Mesenchymal stem cell (in vitro differentiated cells and primary cell): Measurements from ENCODE around the gene RPTOR.
A peak's percentile ranks its signal among the peaks of the same experiment; 100 is the strongest.

Experiments
- DNase-seq: peaks from one replicate; pipeline ENCODE4 v3.0.0-alpha.2; 2013
- H2AFZ ChIP-seq: one replicate; pipeline ENCODE4 v1.6.1; 2013; ENCODE audit warnings: low read depth, mild to moderate bottlenecking, control low read depth, inconsistent platforms, low read length, moderate library complexity
- H2AK5ac ChIP-seq: 2 replicates; pipeline ENCODE4 v1.6.1; 2013; ENCODE audit warnings: low read length, moderate library complexity, mild to moderate bottlenecking, inconsistent platforms; ENCODE audit not compliant: severe bottlenecking
- H2BK120ac ChIP-seq: one replicate; pipeline ENCODE4 v1.6.1; 2013; ENCODE audit warnings: low read depth, mild to moderate bottlenecking, inconsistent platforms, low read length, moderate library complexity
- H2BK12ac ChIP-seq, 2 experiments: one replicate each; pipeline ENCODE4 v1.6.1; 2013; ENCODE audit warnings: inconsistent platforms in 2 of 2, low read length in 2 of 2, mild to moderate bottlenecking in 2 of 2, moderate library complexity in 2 of 2, control low read depth in 1 of 2
- H2BK15ac ChIP-seq: one replicate; pipeline ENCODE4 v1.6.1; 2013; ENCODE audit warnings: mild to moderate bottlenecking, low read depth, inconsistent platforms; ENCODE audit not compliant: poor library complexity, severe bottlenecking
- H2BK5ac ChIP-seq: 2 replicates; pipeline ENCODE4 v1.6.1; 2013; ENCODE audit warnings: low read depth, mild to moderate bottlenecking, low read length, control low read depth, inconsistent platforms; ENCODE audit not compliant: poor library complexity, severe bottlenecking
- H3K14ac ChIP-seq, 2 experiments: one replicate each; pipeline ENCODE4 v1.6.1; 2013; ENCODE audit warnings: inconsistent platforms in 2 of 2, low read length in 2 of 2, control low read depth in 1 of 2, mild to moderate bottlenecking in 1 of 2, moderate library complexity in 1 of 2
- H3K18ac ChIP-seq, 2 experiments: one replicate each; pipeline ENCODE4 v1.6.1; 2013; ENCODE audit warnings: inconsistent platforms in 2 of 2, low read length in 2 of 2, control low read depth in 1 of 2, low read depth in 1 of 2, mild to moderate bottlenecking in 1 of 2
- H3K23ac ChIP-seq, 2 experiments: one replicate each; pipeline ENCODE4 v1.6.1; 2013; ENCODE audit warnings: inconsistent platforms in 2 of 2, low read length in 2 of 2, mild to moderate bottlenecking in 2 of 2, moderate library complexity in 2 of 2, control low read depth in 1 of 2
- H3K27ac ChIP-seq: 2 replicates; pipeline ENCODE4 v1.5.1; 2013; ENCODE audit warnings: mild to moderate bottlenecking, moderate library complexity, low read length, control low read depth, inconsistent platforms; ENCODE audit not compliant: poor library complexity, severe bottlenecking
- H3K27me3 ChIP-seq, 2 experiments: 2 replicates each; pipeline versions ENCODE4 v1.6.1 to v1.7.0; 2013; ENCODE audit warnings: low read length in 2 of 2, mild to moderate bottlenecking in 2 of 2, moderate library complexity in 2 of 2, control low read depth in 1 of 2, inconsistent platforms in 1 of 2; ENCODE audit not compliant: control insufficient read depth in 1 of 2, insufficient read depth in 1 of 2
- H3K36me3 ChIP-seq, 2 experiments: 2 replicates each; pipeline versions ENCODE4 v1.6.1 to v1.7.0; 2013; ENCODE audit warnings: low read length in 2 of 2, control low read depth in 1 of 2, inconsistent platforms in 1 of 2, low read depth in 1 of 2, mild to moderate bottlenecking in 1 of 2; ENCODE audit not compliant: insufficient read depth in 2 of 2, control insufficient read depth in 1 of 2
- H3K4ac ChIP-seq, 2 experiments: one replicate each; pipeline ENCODE4 v1.6.1; 2013; ENCODE audit warnings: inconsistent platforms in 2 of 2, low read length in 2 of 2, mild to moderate bottlenecking in 2 of 2, moderate library complexity in 2 of 2, control low read depth in 1 of 2, low read depth in 1 of 2
- H3K4me1 ChIP-seq: 2 replicates; pipeline ENCODE4 v1.6.1; 2013; ENCODE audit warnings: low read depth, low read length, control low read depth; ENCODE audit not compliant: control insufficient read depth, insufficient read depth
- H3K4me2 ChIP-seq: 2 replicates; pipeline ENCODE4 v1.6.1; 2013; ENCODE audit warnings: low read length, mild to moderate bottlenecking, inconsistent platforms; ENCODE audit not compliant: poor library complexity, severe bottlenecking
- H3K4me3 ChIP-seq, 2 experiments: 2 replicates each; pipeline versions ENCODE4 v1.5.1 to v1.7.0; 2013; ENCODE audit warnings: low read length in 2 of 2, mild to moderate bottlenecking in 2 of 2, control low read depth in 1 of 2, low read depth in 1 of 2; ENCODE audit not compliant: insufficient read depth in 1 of 2
- H3K79me1 ChIP-seq: replicated peaks from 2 replicates; pipeline ENCODE4 v1.6.1; 2013; ENCODE audit warnings: mild to moderate bottlenecking, control low read depth, low read length, inconsistent platforms; ENCODE audit not compliant: poor library complexity, severe bottlenecking
- H3K9ac ChIP-seq: 2 replicates; pipeline ENCODE4 v1.7.0; 2013; ENCODE audit warnings: mild to moderate bottlenecking, low read length, moderate library complexity
- H3K9me3 ChIP-seq: 2 replicates; pipeline ENCODE4 v1.7.0; 2013; ENCODE audit warnings: mild to moderate bottlenecking, low read length; ENCODE audit not compliant: control insufficient read depth
- H4K8ac ChIP-seq: one replicate; pipeline ENCODE4 v1.6.1; 2013; ENCODE audit warnings: inconsistent platforms, mild to moderate bottlenecking, low read length, moderate library complexity
- H4K91ac ChIP-seq: one replicate; pipeline ENCODE4 v1.6.1; 2013; ENCODE audit warnings: mild to moderate bottlenecking, low read length, inconsistent platforms
- WGBS: methylation state at CpG from one replicate; pipeline ENCODE4 v1.1.7; 2013; ENCODE audit warnings: mixed read lengths; 5-methylcytosine and 5-hydroxymethylcytosine counted together

Gene RPTOR

DNA sequence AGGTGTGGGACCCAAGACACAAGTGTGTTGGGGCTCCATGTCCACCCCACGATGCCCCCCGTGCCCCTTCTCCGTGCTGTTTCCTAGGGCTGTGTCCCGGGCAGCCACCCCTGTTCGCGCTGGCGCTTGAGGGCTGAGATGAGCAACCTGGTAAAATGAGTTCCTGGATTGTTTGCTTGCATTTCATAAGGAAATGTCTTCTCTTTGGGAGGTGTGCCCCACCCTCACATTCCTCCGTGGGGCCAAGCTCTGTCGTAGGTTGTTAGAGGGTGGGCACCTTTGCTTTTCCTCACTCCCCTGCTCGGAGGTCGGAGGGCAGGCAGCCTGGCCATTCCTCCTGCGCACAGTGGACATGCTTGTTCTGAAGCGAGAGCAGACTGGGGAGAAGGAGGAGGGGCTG lies 275.7 kb downstream of the RPTOR start:
- Histone ChIP-seq H3K23ac (no peak overlapping the region), H3K4me3 (no peak overlapping the region), H2AFZ (no peak overlapping the region), H4K8ac (no peak overlapping the region), H3K4me2 (no peak overlapping the region), H3K4me1 (peaks cover 12% of the 10 kb centered on the region), H3K18ac (no peak overlapping the region), H3K27me3 (no peaks in the 10 kb centered on the region), H3K79me1 (peaks cover 21% of the 10 kb centered on the region), H2AK5ac (no peak overlapping the region), H2BK12ac (no peak overlapping the region), H3K14ac (no peak overlapping the region), H3K9ac (no peak overlapping the region), H2BK120ac (no peak overlapping the region), H3K27ac (no peak overlapping the region), H3K9me3 (no peaks in the 10 kb centered on the region), H2BK15ac (no peak overlapping the region), H3K36me3 (peaks cover 27 to 32% of the 10 kb centered on the region in 2 experiments), H3K4ac (peak overlapping the region in 1 of 2 experiments; percentile 51), H2BK5ac (no peak overlapping the region), H4K91ac (no peak overlapping the region)
- no peak for DNase-seq
- WGBS, result 87% methylated on average over 13 of the region's 13 CpGs

DNA sequence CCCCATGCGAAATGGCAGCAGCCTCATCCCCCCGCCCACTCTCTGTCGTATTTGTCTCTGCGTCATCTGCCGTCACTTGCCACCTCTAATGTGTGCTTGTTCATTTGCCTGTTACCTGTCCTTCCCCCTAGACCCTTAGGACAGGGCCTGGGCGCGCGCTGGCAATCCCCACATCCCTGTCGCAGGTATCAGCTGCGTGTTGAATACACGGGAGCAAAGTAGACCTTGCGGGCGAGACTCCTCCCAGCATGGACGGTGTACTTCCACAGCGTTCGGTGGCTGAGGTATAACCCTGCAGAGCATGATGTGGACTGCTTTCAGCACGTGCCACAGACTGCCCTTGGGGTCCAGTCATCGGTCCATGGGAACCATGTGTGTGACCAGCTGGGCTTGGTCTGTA lies 276.9 kb downstream of the RPTOR start:
- DNase-seq, result no peak
- H3K9me3 ChIP-seq, result no peaks in the 10 kb centered on the region
- no peak overlapping the region for H3K4ac ChIP-seq
- H2BK120ac ChIP-seq, result no peak overlapping the region
- no peak overlapping the region for H2BK5ac ChIP-seq
- no peak overlapping the region for H3K4me2 ChIP-seq
- no peaks in the 10 kb centered on the region for H3K27me3 ChIP-seq
- no peak overlapping the region for H2AFZ ChIP-seq
- H3K14ac ChIP-seq, result no peak overlapping the region
- no peak overlapping the region for H2BK15ac ChIP-seq
- no peak overlapping the region for H4K91ac ChIP-seq
- H3K79me1 ChIP-seq, result peaks cover 20% of the 10 kb centered on the region
- no peak overlapping the region for H4K8ac ChIP-seq
- H3K4me3 ChIP-seq, result no peak overlapping the region
- H3K4me1 ChIP-seq, result peaks cover 13% of the 10 kb centered on the region
- no peak overlapping the region for H2BK12ac ChIP-seq
- H3K18ac ChIP-seq, result no peak overlapping the region
- H3K23ac ChIP-seq, result no peak overlapping the region
- peaks cover 35 to 41% of the 10 kb centered on the region in 2 experiments for H3K36me3 ChIP-seq
- H2AK5ac ChIP-seq, result no peak overlapping the region
- WGBS, result 95% methylated on average over 18 of the region's 18 CpGs
- no peak overlapping the region for H3K9ac ChIP-seq
- H3K27ac ChIP-seq, result no peak overlapping the region

DNA sequence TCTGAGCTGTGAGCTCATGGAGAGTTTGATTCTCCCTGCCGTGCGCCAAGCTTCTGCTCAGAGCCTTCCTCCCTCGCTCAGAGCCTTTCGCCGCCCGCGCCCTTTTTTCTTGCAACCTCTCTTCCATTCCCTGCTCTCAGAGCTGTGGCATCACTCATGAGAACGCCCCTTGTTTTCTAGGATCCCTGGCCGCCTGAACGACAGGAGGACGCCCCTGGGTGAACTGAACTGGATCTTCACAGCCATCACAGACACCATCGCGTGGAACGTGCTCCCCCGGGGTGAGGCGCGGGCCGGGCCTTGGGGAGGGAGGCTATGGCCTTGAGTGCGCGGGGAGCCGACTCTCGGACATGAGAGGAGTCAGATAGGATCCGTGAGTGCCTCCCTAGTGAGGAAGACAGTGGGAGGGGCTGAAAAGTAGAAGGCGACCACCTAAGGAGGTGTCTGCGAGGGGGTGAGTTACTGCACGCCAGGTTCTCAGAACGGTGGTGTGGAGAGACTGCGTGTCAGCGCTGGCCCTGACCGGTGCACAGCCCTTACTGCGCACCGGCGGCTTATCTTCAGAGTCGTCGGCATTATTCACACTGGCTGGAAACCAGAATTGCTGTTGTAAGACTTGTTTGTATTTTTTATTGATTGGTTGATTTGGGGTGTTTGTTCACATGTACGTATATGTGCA lies 277.5 kb downstream of the RPTOR start:
- no peak for DNase-seq
- Histone ChIP-seq H3K4me1 (peaks cover 14% of the 10 kb centered on the region), H3K23ac (no peak overlapping the region), H3K36me3 (peaks cover 35 to 41% of the 10 kb centered on the region in 2 experiments), H2BK15ac (no peak overlapping the region), H3K27me3 (no peaks in the 10 kb centered on the region), H3K79me1 (peaks cover 14% of the 10 kb centered on the region), H3K4ac (no peak overlapping the region), H2AK5ac (no peak overlapping the region), H2BK120ac (no peak overlapping the region), H2BK5ac (no peak overlapping the region), H3K4me3 (no peak overlapping the region), H4K91ac (no peak overlapping the region), H3K14ac (no peak overlapping the region), H3K18ac (no peak overlapping the region), H3K27ac (no peak overlapping the region), H3K9me3 (no peaks in the 10 kb centered on the region), H3K4me2 (no peak overlapping the region), H2AFZ (no peak overlapping the region), H4K8ac (no peak overlapping the region), H2BK12ac (no peak overlapping the region), H3K9ac (no peak overlapping the region)
- WGBS, result 98% methylated on average over 36 of the region's 36 CpGs

DNA sequence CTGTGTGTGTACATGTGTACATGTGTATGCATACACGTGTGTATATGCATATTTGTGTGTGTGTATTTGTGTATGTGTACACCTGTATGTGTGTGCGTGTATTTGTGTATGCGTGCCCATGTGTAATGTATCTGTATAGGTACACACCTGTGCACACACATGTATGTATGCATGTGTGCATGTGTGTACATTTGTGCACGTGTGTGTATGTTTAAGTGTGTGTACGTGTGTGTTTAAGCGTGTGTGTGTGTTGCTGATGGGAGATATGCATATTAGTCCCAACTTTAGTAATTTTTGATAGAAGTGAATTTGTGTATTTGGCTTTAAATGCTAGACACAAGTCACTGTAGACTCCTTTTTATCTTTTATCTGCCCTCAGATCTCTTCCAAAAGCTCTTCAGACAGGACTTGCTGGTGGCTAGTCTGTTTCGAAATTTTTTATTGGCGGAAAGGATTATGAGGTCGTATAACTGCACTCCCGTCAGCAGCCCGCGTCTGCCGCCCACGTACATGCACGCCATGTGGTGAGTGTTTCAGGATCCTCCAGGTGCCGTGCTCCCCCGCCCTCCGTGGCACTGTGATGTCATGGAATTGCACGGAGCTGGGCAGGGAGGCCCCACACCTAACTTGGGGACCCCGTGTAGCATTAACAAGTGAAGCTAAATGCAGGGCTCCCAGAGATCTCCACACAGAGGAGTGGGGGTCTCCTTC lies 278.2 kb downstream of the RPTOR start:
- Histone ChIP-seq H3K4me1 (peaks cover 18% of the 10 kb centered on the region), H4K8ac (no peak overlapping the region), H2AFZ (no peak overlapping the region), H3K9me3 (no peaks in the 10 kb centered on the region), H4K91ac (peak overlapping the region; percentile 62), H3K36me3 (peaks cover 37 to 41% of the 10 kb centered on the region in 2 experiments), H2BK15ac (no peak overlapping the region), H2BK5ac (no peak overlapping the region), H3K23ac (no peak overlapping the region), H3K14ac (no peak overlapping the region), H3K79me1 (peaks cover 12% of the 10 kb centered on the region), H3K27ac (no peak overlapping the region), H3K27me3 (no peaks in the 10 kb centered on the region), H2BK120ac (no peak overlapping the region), H2BK12ac (no peak overlapping the region), H3K4me2 (no peak overlapping the region), H3K18ac (no peak overlapping the region), H3K4me3 (no peak overlapping the region), H3K9ac (no peak overlapping the region), H3K4ac (no peak overlapping the region), H2AK5ac (no peak overlapping the region)
- peak; percentile 53 for DNase-seq
- 87% methylated on average over 20 of the region's 20 CpGs for WGBS
